ENCODE measurements around the gene HAUS1. TPM values are rescaled to one million over a fixed set of nuclear protein-coding genes. Genes with fewer than 3 reads are reported as not detected.

HAUS1 gene
- total and polyA plus RNA-seq, 2 of the 8 experiments (the other 6 are each of a cell fraction or from before 2014, with no cell fraction given), result 104 TPM

- TF ChIP-seq CTCF (IDR thresholded peaks at IDR 0.05; ENCODE audit: control extremely low read depth in 1 of 3, insufficient read depth in 1 of 3, low read depth in 1 of 3, low read length in 3 of 3), result no peak
- no peak for TF ChIP-seq EP300 (IDR thresholded peaks at IDR 0.05; ENCODE audit: borderline replicate concordance in 1 of 2, low read depth in 2 of 2, low read length in 2 of 2)
- TF ChIP-seq SP2 (IDR thresholded peaks at IDR 0.05; ENCODE audit: low read length), result no peak
- TF ChIP-seq RFX5 (IDR thresholded peaks at IDR 0.05; ENCODE audit: borderline replicate concordance, low read depth, low read length), result no peak
- TF ChIP-seq SIRT6 (IDR thresholded peaks at IDR 0.05; ENCODE audit: low read length), result no peak
Observed at GRCh38 chr18:46141199-46141598, 37.0 kb downstream of the HAUS1 start (continued).
